SK-N-MC (cell line): ENCODE data around the gene KIAA1671.

Source experiments
- EZH2 ChIP-seq: fragments of 200-600 bp; sonication (generic); IDR thresholded peaks from one replicate; pipeline ENCODE4 v1.6.1; 2017; ENCODE audit warnings: antibody characterized with exemption
- FOXP2 ChIP-seq: optimal IDR thresholded peaks from 2 replicates; pipeline ENCODE3; 2011; ENCODE audit warnings: mild to moderate bottlenecking, moderate library complexity; ENCODE audit not compliant: insufficient read depth; ENCODE audit errors: extremely low read length, control extremely low read depth
- POLR2AphosphoS5 ChIP-seq: IDR thresholded peaks from 2 replicates; pipeline ENCODE4 v1.6.1; 2012; ENCODE audit warnings: mild to moderate bottlenecking, low read depth, low read length, borderline replicate concordance

DNA sequence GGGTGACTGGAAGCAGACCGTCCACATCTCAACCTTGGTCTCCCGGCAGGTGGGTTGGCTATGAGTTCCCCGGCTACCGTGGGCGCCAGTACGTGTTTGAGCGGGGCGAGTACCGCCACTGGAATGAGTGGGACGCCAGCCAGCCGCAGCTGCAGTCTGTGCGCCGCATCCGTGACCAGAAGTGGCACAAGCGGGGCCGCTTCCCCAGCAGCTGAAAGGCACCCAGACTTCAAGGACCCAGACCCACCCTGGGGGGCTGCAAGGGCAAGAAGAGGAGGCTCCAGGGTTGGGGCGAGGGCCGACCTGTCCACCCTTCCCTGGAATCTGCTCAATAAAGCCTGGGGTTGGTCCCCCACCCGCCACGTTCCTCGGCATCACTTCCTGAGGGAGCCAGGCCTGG, 254.5 kb downstream of the KIAA1671 start:
- TF ChIP-seq EZH2 (no peak), POLR2AphosphoS5 (no peak), FOXP2 (no peak)
